ENCODE data around the gene NOTCH2. TPM values are rescaled to one million over a fixed set of nuclear protein-coding genes. Genes with fewer than 3 reads are reported as not detected.

The NOTCH2 gene
- total and polyA plus RNA-seq, 2 experiments from 2014 or later: 8.5 to 56.6 TPM

- H3F3A ChIP-seq (replicated peaks; ENCODE audit: low read depth): no peaks in the 10 kb centered on the region
- no peaks in the 10 kb centered on the region; the same call in 1 of the 2 replicates for H3K36me3 ChIP-seq (ENCODE audit: insufficient read depth)
- no peaks in the 10 kb centered on the region for H3K4me1 ChIP-seq (ENCODE audit: insufficient read depth)
- TF ChIP-seq NANOG (IDR thresholded peaks at IDR 0.05; ENCODE audit: borderline replicate concordance): no peak
- TF ChIP-seq ZNF462 (CRISPR knock-in tag; IDR thresholded peaks at IDR 0.05): no peak
- TF ChIP-seq STAT1 (IDR thresholded peaks at IDR 0.05; ENCODE audit: unreplicated experiment): no peak
- DNase-seq (ENCODE audit: low spot score): no peak
- H3K4me1 Mint-ChIP-seq: peaks cover 5% of the 10 kb centered on the region; the same call in 2 of the 3 replicates
- no peaks in the 10 kb centered on the region for H3K27me3 ChIP-seq (ENCODE audit: insufficient read depth)
- H3K27ac ChIP-seq (ENCODE audit: low read depth): no peak overlapping the region
- H3K9me3 Mint-ChIP-seq: no peaks in the 10 kb centered on the region
- no peak overlapping the region for H3K4me3 Mint-ChIP-seq
- no peak overlapping the region for H3K27ac Mint-ChIP-seq
- H3K79me2 ChIP-seq (replicated peaks; ENCODE audit: insufficient read depth): no peaks in the 10 kb centered on the region; the same call in 1 of the 2 replicates
- H3K27me3 Mint-ChIP-seq (ENCODE audit: insufficient read depth, low read depth, poor library complexity): no peaks in the 10 kb centered on the region
- no peaks in the 10 kb centered on the region for H3K36me3 Mint-ChIP-seq (ENCODE audit: low read depth)
- ATAC-seq: no peak
- no peaks in the 10 kb centered on the region for H4K20me1 ChIP-seq (replicated peaks; ENCODE audit: insufficient read depth)
- no peaks in the 10 kb centered on the region for H3K9me2 ChIP-seq (ENCODE audit: insufficient read depth)
- no peak overlapping the region for H2AFZ ChIP-seq
- no peak overlapping the region for H3K4me3 ChIP-seq
- H3K4me2 ChIP-seq: no peak overlapping the region
These were observed 81.0 kb downstream of the NOTCH2 start for GRCh38 chr1:119988306-119989062.

DNA sequence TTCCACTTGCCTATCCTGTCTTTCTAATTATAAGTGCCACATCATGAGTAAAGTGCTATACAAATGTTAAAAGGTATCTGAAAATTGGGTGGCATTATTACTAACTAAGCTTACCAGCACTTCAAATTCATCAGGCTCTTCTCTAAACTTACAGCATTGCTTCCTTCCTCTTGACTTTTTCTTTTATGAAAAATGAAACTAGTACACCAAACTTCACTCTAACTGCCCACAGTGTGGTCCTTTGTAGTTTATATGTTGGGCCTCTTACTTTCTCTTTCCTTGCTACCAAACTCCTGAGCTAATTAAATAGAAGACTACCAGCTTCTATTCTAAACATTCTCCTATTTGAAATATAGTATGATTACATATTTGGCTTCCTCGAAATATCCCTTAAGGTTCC, 81.8 kb downstream of the NOTCH2 start:
- peaks cover 5% of the 10 kb centered on the region; the same call in 2 of the 3 replicates for H3K4me1 Mint-ChIP-seq
- no peaks in the 10 kb centered on the region for H3F3A ChIP-seq (replicated peaks; ENCODE audit: low read depth)
- H3K36me3 ChIP-seq (ENCODE audit: insufficient read depth): no peaks in the 10 kb centered on the region; the same call in 1 of the 2 replicates
- no peaks in the 10 kb centered on the region for H3K9me3 Mint-ChIP-seq
- H3K27me3 Mint-ChIP-seq (ENCODE audit: insufficient read depth, low read depth, poor library complexity): no peaks in the 10 kb centered on the region
- H3K79me2 ChIP-seq (replicated peaks; ENCODE audit: insufficient read depth): no peaks in the 10 kb centered on the region; the same call in 1 of the 2 replicates
- no peak overlapping the region for H3K4me2 ChIP-seq
- no peak overlapping the region for H3K4me3 ChIP-seq
- no peaks in the 10 kb centered on the region for H3K4me1 ChIP-seq (ENCODE audit: insufficient read depth)
- no peaks in the 10 kb centered on the region for H3K9me2 ChIP-seq (ENCODE audit: insufficient read depth)
- no peak overlapping the region for H3K27ac Mint-ChIP-seq
- ATAC-seq (no peak), DNase-seq (ENCODE audit: low spot score) (no peak)
- no peak overlapping the region for H3K4me3 Mint-ChIP-seq
- no peaks in the 10 kb centered on the region for H3K27me3 ChIP-seq (ENCODE audit: insufficient read depth)
- no peak overlapping the region for H2AFZ ChIP-seq
- no peak overlapping the region for H3K27ac ChIP-seq (ENCODE audit: low read depth)
- H3K36me3 Mint-ChIP-seq (ENCODE audit: low read depth): no peaks in the 10 kb centered on the region
- H4K20me1 ChIP-seq (replicated peaks; ENCODE audit: insufficient read depth): no peaks in the 10 kb centered on the region
- TF ChIP-seq NANOG (IDR thresholded peaks at IDR 0.05; ENCODE audit: borderline replicate concordance) (no peak), POLR2AphosphoS5 (IDR thresholded peaks at IDR 0.05; ENCODE audit: low read depth) (no peak), JUNB (IDR thresholded peaks at IDR 0.05; ENCODE audit: unreplicated experiment) (no peak), EZH2phosphoT487 (IDR thresholded peaks at IDR 0.05; ENCODE audit: unreplicated experiment) (no peak), EZH2 (IDR thresholded peaks at IDR 0.05; ENCODE audit: low read depth, unreplicated experiment) (no peak), ETS1 (IDR thresholded peaks at IDR 0.05) (no peak), REST (IDR thresholded peaks at IDR 0.05; ENCODE audit: unreplicated experiment) (no peak), ZNF114 (CRISPR knock-in tag; IDR thresholded peaks at IDR 0.05) (no peak)

Data from GM23338 (cell line).